ENCODE data around the gene SIRT3.

The SIRT3 gene

DNA sequence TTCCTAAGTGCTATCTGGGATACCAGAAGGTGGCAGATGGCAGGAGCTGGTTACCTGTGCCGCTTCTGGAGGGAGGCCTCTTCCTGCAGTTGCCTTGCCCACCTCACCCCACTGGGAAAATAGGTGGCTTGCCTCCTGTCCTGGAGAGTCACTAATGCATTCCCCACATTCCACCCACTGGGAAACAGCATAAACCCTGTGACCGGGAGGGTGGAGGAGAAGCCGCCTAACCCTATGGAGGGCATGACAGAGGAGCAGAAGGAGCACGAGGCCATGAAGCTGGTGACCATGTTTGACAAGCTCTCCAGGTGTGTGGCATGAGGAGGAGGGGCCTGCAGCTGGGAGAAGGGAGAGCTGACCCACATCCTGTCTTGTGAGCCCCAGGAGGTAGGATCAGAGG, 23.0 kb downstream of the SIRT3 start:
- DNase-seq = no peak

GRCh38 chr11:212150-213100, 23.7 kb downstream of the SIRT3 start:
- DNase-seq = no peak

DNA sequence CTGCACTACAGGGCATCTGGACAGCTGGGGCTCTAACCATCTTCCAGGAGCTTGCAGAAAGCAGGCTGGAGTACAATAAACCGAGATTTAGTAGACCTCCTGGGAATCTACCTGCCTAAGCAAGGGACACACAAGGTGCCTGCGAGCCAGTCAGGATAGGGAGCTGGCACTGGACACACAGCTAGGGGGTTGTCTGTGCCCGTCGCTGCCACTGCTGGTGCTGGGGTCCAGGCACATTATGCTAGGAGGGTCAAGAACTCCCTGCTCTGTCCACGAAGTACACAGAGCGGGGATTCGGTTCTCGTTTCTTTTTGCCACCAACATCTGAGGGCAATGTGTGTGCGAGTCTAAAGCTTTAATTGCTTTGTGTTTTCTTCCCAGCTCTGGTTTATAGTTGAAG, 24.4 kb downstream of the SIRT3 start:
- DNase-seq = no peak

DNA sequence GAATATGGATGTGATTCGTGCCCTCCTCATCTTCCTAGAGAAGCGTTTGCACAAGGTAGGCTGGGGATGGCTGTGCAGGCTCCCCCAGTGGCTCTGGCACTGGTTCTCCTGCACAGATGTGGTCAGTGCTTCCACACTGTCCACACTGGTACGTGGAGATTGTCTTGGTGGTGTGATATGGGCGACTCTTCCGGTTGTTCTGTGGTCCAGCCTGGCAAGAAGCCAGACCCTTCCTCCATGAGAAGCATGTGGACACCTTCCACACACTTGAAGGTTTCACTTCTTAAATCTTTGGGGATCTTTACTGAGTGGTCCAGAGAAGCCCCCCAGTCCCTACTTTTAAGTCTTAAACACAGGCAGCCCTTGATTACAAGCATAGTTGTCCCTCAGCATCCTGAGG, 24.8 kb downstream of the SIRT3 start:
- no peak for DNase-seq

GRCh38 chr11:210803-211180, 25.4 kb downstream of the SIRT3 start:
- DNase-seq = no peak

- no peak for DNase-seq
These were observed 25.9 kb downstream of the SIRT3 start for GRCh38 chr11:210122-210802.

GRCh38 chr11:209275-210121, 26.6 kb downstream of the SIRT3 start:
- no peak for DNase-seq

GRCh38 chr11:208917-209260, 27.3 kb downstream of the SIRT3 start:
- no peak for DNase-seq

- DNase-seq = peak; percentile 84
These were observed 27.8 kb downstream of the SIRT3 start for GRCh38 chr11:208181-208916.

DNA sequence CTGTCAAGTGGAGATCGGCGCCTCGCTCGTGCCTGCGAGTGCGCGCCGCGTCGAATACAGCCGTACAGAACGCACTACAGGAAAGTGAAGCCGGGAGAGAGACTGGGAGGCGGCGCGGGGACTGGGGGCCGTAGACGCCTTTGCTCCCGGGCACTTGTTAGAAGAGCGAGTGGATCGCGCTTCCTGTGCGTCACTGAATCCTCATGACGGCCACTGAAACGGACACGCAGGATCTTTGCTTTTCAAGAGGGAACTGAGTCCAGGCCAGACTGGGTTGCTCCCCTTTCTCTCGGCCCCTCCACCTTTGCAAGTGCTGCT, 28.3 kb downstream of the SIRT3 start:
- DNase-seq = no peak

DNA sequence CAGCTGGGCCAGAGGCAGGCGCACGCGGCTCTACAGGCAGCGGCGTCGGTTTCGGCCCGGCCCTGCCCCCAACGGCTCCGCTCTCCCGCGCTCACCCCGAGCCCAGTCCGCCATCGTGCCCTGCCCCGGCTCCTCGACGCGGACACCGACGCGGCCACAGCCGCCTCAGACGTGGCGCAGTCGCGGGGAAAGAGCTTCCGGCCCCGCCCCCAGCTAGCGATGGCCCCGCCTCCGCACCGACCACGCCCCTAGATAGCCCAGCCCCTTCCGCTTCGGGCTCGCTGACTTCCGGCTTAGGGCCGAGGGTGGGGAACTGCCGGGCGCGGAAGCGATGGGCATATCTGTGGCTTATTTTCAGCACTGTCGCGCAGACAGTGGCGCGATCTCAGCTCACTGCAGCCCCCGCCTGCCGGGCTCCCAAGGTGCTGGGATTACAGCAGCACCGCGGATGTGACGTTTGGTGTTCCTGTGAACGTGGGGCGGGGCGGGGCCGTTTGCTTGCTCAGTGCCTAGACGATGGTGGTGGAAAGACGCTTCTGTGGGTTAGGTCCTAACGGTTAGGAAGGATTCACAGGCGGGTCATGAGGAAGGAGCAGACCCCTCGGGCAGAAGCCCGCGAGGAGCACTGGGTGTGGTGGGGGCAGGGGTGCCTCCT, 28.8 kb downstream of the SIRT3 start, which contains the start of the genes BET1L and RIC8A:
TSS of gene BET1L (minus strand) at position 192 of the 655 bp plus-strand sequence. CDS start at position 114, 78 bp downstream.
TSS of gene RIC8A (plus strand) at position 501 of the 655 bp plus-strand sequence. CDS start 1,147 bp downstream, outside the sequence.
- peak; percentile 97 for DNase-seq

- peak; percentile 31 for DNase-seq
These were observed 29.5 kb downstream of the SIRT3 start for GRCh38 chr11:206526-207207.

- no peak for DNase-seq
These were observed 30.1 kb downstream of the SIRT3 start for GRCh38 chr11:206002-206384.

DNA sequence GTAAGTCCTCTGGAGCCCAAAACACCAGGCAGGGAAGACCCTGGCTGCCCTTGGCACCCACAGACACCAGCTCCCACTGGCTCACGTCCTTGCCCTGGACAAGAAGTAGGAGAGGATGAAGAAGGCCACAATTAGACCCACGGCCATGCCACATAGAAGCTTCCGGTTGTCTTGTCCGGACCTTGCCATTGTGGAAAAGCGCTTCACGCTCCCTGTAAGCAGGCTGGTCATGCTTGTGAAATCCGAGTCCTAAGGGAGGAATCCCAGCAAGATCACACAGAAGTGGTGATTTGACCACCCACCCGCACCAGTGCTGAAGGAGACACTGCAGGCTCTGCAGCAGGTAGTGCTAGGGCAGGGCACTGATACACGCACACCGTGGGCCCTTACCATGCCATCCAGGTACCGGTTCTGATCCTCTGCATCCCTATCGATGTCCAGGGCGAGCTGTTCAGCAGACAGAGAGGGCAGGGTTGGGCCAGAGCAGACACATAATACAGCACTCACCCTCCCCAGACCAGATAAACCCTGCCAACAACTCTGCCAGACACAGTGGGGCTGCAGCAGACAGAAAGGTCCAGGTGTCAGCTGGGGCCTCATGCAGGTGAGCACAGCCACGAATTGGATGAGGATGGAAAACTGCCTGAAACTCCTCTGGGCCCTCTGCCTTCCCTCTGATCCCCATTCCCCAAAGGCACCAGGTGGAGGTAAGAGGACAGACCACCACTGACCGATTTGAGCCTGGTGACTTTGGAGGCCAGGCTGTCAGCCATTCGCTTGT, 30.7 kb downstream of the SIRT3 start:
- no peak for DNase-seq

- DNase-seq = no peak
These were observed 31.5 kb downstream of the SIRT3 start for GRCh38 chr11:204587-205109.

DNA sequence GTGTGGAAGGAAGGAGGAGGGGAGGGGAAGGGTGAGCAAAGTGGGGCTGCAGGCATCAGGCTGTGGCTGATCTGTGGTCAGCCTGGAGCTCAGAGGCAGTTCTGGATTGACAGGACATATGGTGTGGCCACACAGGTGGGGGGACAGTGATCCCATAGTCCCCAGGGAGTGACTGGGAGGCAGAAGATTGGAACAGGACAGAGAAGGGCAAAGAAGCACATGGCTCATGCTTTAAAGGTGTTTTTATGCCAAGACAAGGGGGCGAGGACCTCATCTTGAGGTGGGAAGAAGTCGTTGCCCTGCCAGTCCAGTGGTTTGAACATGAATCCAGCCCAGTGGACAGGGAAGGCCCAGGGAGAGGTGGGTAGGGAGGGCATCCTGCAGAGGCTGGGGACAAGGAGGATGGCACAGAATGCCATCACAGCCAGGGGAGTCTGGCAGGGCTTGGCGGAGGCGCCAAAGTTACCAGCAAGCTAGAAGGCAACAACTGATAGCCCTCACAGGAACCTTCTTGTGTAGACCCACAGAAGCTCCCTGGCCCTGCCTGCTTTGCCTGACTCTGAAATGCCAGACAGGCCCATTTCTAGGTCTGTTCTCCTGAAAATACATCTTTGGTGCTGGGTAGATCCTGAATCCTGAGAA, 32.1 kb downstream of the SIRT3 start:
- no peak for DNase-seq

DNA sequence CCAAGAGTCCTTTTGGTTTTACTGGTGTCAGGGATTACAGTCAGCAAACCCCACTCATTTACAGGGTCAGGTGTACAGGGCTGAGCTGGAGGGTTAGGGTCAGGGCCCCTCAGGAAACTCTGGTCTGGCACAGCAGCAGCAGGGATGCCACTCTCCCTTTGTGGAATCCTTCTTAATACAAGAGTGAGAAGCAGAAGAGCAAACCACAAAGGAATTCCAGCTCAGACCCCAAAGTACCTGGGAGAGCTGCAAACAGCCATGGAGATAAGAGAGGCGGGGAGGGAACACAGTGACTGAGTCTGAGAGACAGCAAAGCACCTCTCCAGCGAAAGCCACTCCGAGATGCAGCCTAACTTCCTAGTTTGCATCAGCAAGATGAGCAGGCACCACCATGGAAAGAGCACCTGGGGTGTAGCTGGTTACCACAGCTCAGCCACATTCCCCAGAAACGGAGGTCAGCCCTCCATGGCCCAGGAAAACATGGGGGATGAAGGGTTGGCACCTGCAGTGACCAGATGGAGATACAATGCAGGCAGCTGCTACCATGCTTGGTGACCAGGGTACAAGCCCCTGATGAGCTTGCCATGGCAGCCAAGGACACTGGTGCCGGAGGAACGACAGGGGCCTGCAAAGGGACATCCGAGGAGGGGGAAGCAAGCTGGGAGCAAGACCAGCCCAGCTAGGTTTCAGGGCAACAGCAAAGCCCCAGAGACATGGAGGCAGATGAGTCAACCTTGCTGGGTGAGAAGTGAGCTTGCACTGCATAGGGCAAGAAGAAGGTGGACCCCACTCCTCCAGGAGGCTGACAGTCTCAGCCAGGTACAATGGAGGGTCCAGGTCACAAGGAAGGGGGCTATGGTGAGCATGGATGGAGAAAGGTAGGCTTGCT, 32.8 kb downstream of the SIRT3 start:
- no peak for DNase-seq

DNA sequence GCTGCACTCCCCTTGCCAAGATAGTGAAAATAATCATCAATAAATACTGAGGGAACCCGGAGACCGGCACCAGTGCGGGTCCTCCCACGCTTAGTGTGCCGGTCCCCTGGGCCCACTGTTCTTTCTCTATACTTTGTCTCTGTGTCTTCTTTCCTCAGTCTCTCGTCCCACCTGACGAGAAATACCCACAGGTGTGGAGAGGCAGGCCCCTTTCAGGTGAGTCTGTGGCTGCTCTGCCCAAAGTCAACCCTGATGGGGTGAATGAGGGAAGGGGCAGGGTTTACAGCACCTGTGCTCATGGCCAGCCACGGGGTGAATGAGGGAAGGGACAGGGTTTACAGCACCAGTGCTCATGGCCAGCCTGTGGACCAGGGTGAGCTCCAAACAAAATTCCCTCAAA, 33.7 kb downstream of the SIRT3 start:
- DNase-seq = no peak

GRCh38 chr11:201966-202365, 34.2 kb downstream of the SIRT3 start:
- DNase-seq = no peak

All from CD4-positive, alpha-beta T cell treated with Interleukin-6 for 4 hours (primary cell).